Frontal cortex (tissue), 4 donors: Measurements from ENCODE around the gene AHR. TPM values are rescaled to one million over a fixed set of nuclear protein-coding genes. Genes with fewer than 3 reads are reported as not detected.
"Not testable (repeated sequence)": the region's sequence is repeated elsewhere in the genome, so short reads cannot be mapped to it uniquely, and the experiment has no call there.

Source experiments
- DNase-seq, 2 donors: peaks; one replicate each; pipeline ENCODE4 v3.0.0; 2012; ENCODE audit warnings: low spot score in 2 of 2
- FAIRE-seq: peaks from 2 replicates; lab custom pipeline; 2012; peaks lifted over from hg19 to GRCh38; lab: Jason Lieb, UNC
- total RNA-seq: library from RNA; depleted of rRNA; stranded (reverse); fragments of >200 nt; gene quantifications from one replicate; pipeline ENCODE4 v1.2.3, GENCODE V29; 2014
- donor health status: control.
- donor health status: control.
- donor health status: control.

The AHR gene
- total RNA-seq, 1 donor from 2014 or later = 13.9 TPM

DNA sequence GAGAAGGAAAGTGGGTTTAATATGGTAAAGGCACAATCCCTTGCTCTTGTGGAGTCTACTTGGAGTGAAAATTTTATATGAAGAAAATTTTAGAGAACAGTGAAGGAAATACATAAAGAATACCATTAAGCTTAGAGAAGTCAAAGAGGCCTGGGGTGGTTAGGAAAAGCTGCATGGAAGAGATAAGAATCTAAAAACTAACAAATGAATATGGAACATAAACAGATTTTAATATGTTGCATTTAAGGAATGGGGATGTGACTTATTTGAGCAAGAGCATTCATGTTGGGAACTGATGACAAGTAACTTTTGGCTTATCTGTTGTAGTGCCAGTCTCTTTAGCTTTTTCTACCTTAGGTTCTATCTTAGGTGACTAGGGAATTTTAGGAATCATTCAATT is 31.0 kb downstream of the AHR start:
- DNase-seq (no peak), FAIRE-seq (no peak)

DNA sequence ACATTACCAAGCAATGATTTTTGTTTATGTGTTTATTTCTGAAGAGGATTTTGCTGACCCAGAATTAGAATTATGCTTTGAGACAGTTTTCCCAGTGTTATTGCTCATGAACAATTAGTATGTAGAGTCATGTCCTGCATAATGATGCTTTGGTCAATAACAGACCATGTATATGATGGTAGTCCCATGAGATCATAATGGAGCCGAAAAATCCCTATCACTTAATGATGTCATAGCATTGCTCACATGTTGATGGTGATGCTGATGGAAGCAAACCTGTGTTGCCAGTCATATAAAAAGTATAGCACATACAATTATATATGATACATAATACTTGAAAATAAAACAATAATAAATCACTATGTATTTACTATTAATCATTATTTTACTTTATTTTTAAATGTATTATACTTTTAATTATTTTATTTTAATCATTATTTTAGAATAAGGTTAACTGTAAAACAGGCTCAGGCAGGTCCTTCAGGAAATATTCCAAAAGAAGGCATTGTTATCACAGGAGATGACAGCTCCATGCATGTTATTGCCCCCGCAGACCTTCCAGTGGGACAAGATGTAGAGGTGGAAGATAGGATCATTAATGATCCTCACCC is 33.5 kb downstream of the AHR start:
- FAIRE-seq (no peak), DNase-seq (no peak)

DNA sequence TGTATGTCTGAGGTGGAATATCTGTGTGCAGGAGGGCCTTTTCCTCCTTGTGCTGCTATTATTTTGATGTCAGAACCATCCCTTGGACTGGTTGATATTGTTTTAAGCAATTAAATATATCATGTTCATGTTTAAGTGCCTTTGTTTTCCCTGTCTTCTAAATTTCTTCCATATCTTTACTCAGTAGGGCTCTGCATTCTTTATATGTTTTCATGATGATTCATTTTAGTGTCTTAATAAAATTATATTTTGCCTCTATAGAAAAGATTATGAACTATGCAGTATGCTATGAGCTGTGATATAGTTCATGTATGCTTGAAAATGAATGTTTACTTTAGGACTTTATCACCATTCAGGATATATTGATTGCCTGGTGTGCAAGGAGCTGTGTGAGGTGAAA is 34.8 kb downstream of the AHR start:
- no peak for FAIRE-seq

DNA sequence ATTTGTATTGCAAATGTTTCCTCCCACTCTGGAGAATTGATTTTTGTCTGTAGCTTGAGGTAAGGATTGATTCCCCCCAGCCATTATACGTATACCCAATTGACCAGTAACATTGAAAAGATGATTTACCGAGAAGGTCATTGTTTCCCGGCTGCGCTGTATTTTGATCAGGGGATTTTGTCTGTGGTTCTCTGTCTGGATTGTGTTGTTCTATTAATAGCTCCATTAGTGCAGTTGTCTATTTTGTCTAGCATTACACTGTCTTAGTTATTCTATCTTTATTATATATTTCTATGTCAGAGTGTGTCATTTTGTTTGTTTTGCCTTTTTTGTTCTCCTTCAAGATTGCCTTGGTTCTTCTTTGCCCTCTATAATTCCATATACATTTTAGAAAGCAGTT is 37.7 kb downstream of the AHR start:
- FAIRE-seq (no peak), DNase-seq (no peak)

More for the DNA sequence above, 34.8 kb downstream of the AHR start:
- DNase-seq = no peak

DNA sequence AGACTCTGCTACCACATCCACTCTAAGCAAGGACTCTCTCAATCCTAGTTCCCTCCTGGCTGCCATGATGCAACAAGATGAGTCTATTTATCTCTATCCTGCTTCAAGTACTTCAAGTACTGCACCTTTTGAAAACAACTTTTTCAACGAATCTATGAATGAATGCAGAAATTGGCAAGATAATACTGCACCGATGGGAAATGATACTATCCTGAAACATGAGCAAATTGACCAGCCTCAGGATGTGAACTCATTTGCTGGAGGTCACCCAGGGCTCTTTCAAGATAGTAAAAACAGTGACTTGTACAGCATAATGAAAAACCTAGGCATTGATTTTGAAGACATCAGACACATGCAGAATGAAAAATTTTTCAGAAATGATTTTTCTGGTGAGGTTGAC is 40.7 kb downstream of the AHR start:
- FAIRE-seq (no peak), DNase-seq (no peak)

DNA sequence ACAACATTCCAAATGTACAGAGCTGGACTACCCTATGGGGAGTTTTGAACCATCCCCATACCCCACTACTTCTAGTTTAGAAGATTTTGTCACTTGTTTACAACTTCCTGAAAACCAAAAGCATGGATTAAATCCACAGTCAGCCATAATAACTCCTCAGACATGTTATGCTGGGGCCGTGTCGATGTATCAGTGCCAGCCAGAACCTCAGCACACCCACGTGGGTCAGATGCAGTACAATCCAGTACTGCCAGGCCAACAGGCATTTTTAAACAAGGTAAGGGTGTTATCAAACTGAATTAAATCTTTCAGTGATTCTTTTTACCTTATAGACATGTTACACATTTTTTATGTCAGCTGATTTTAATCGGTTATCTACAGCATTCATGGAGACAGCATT is 41.5 kb downstream of the AHR start:
- no peak for FAIRE-seq
- no peak for DNase-seq

DNA sequence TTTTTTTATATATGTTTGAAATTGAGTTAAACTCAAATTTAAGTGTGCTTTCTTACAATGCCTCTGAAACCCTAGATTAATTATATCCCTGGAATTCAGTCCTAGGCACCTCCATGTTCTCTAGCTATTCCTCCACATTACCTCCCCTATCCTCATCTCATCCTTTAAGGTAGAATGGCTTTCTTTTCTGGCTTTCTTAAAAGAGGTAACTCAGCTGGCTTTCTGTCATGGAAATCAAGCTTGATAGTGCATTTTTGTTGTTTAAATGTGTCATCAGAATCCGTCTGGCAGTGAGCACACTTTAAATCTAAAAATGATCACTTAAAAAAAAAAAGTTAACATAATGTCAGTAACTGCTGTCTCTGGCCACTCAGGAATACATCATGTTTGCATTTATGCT is 42.2 kb downstream of the AHR start:
- no peak for DNase-seq
- no peak for FAIRE-seq

DNA sequence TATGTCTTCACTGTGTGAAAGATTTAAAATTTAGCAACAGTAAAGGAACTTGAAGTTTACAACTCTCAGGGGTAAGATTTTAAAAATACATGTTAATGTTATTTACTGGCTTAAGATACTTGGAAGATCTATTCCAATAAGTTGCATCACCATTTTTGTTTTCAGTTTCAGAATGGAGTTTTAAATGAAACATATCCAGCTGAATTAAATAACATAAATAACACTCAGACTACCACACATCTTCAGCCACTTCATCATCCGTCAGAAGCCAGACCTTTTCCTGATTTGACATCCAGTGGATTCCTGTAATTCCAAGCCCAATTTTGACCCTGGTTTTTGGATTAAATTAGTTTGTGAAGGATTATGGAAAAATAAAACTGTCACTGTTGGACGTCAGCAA is 44.3 kb downstream of the AHR start:
- no peak for FAIRE-seq

DNA sequence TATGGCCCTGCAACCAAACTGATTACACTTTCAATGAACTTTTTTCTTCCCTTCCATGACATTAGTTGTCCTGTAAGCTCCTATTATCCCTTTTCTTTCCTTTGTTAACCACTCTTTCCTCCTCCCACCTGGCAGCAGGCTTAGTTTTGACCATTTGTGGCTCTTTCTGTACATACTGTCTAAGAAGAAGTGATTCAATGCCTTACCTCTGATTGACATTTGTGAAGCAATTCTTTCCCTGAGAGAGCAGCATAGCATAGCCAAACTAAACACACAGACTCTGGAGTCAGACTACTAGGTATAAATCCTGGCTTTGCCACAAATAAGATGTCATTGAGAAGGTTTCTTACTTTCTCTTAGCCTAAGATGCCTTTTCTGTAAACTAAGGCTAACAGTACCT is 48.9 kb downstream of the AHR start:
- FAIRE-seq (no peak), DNase-seq (no peak)

More for the DNA sequence above, 44.3 kb downstream of the AHR start:
- DNase-seq = no peak

DNA sequence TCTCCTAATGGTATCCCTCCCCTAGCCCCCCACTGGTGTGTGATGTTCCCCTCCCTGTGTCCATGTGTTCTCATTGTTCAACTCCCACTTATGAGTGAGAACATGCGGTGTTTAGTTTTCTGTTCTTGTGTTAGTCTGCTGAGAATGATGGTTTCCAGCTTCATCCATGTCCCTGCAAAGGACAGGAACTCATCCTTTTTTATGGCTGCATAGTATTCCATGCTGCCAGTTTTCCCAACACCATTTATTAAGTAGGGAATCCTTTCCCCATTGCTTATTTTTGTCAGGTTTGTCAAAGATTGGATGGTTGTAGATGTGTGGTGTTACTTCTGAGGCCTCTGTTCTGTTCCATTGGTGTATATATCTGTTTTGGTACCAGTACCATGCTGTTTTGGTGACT is 50.5 kb downstream of the AHR start:
- not testable (repeated sequence) for DNase-seq, FAIRE-seq

DNA sequence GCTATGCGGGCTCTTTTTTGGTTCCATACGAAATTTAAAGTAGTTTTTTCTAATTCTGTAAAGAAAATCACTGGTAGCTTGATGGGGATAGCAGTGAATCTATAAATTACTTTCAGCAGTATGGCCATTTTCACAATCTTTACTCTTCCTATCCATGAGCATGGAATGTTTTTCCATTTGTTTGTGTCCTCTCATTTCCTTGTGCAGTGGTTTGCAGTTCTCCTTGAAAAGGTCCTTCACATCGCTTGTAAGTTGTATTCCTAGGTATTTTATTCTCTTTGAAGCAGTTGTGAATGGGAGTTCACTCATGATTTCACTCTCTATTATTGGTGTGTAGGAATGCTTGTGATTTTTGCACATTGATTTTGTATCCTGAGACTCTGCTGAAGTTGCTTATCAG is 51.9 kb downstream of the AHR start:
- not testable (repeated sequence) for DNase-seq, FAIRE-seq

DNA sequence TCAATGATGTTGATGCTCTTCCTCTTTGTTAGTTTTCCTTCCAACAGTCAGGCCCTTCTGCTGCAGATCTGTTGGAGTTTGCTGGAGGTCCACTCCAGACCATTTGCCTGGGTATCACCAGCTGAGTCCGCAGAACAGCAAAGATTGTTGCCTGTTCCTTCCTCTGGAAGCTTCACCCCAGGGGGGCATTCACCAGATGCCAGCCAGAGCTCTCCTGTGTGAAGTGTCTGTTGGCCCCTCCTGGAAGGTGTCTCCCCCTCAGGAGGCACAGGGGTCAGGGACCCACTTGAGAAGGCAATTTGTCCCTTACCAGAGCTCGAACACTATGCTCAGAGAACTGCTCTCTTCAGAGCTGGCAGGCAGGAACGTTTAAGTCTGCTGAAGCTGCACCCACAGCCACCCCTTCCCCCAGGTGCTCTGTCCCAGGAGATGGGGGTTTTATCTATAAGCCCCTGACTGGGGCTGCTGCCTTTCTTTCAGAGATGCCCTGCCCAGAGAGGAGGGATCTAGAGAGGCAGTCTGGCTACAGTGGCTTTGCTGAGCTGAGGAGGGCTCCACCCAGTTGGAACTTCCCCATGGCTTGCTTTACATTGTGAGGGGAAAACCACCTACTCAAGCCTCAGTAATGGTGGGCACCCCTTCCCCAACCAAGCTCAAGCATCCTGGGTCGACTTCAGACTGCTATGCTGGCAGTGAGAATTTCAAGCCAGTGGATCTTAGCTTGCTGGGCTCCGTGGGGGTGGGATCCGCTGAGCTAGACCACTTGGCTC is 55.4 kb downstream of the AHR start:
- not testable (repeated sequence) for FAIRE-seq, DNase-seq

DNA sequence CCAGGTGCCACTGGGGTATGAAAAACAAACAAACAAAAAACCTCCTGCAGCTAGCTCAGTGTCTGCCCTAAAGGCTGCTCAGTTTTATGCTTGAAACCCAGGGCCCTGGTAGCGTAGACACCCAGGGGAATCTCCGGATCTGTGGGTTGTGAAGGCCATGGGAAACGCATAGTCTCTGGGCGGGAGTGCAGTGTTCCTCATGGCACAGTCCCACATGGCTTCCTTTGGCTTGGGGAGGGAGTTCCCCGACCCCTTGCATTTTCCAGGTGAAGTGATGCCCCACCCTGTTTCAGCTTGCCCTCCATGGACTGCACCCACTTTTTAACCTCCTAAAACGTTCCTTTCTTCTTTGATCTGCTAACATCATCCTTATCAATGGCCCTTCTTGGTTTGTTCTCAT is 56.0 kb downstream of the AHR start:
- FAIRE-seq = no peak
- DNase-seq = no peak

DNA sequence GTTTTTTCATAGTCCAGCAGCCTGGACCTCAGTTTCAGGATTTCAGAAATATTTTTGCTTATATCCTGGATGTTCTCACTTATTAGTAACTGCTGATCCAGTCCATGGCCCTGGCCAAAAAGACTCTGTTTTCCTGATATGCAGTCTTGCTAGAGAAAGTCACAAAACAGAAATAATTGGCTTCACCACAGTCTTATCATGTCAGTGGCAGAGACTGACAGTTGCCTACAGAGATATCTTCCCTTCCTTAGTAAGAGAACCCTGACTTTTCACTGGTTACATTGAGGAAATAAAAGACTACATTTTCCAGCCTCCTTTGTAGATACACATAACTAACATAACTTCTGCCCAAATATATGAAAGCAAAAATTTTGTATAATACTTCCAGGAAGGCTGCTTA is 56.6 kb downstream of the AHR start:
- FAIRE-seq (no peak), DNase-seq (no peak)

DNA sequence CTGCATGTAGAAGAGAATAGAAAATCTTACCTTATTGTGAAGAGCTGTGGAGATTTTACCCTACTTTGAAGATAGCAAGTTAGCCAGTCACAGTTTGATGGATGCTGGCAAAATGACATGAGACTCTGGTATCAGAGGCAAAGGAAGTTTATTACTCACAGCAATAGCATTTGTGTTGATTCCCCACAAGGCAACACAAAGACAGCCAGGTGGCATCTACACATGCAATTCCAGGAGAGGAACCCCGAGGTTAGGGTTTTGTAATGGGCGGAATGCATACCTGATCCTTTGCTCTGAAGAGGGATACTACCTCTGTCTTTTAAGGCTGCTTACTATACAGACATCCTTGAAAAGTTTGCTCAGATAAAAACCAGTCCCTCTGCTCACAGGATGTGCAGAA is 59.5 kb downstream of the AHR start:
- no peak for FAIRE-seq
- no peak for DNase-seq

DNA sequence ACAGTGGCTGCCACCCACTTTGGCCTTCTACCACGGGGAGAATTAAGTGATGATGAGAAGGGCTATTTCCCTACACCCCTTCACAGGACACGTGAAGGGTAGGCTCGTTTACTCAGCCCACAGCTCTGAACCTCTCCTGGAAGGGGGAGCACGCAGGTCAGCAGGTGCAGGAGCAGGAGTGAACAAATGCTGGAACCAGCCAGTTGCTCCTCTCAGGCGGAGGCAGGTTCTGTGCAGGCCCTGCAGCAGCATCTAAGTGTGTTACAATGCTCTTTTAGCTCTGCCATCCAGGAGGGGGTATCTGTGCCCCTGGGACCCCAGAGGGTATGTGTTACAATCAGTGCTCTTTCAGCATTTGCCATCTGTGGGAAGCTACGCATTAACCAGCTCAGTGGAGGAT is 61.2 kb downstream of the AHR start:
- DNase-seq = no peak
- FAIRE-seq = no peak

DNA sequence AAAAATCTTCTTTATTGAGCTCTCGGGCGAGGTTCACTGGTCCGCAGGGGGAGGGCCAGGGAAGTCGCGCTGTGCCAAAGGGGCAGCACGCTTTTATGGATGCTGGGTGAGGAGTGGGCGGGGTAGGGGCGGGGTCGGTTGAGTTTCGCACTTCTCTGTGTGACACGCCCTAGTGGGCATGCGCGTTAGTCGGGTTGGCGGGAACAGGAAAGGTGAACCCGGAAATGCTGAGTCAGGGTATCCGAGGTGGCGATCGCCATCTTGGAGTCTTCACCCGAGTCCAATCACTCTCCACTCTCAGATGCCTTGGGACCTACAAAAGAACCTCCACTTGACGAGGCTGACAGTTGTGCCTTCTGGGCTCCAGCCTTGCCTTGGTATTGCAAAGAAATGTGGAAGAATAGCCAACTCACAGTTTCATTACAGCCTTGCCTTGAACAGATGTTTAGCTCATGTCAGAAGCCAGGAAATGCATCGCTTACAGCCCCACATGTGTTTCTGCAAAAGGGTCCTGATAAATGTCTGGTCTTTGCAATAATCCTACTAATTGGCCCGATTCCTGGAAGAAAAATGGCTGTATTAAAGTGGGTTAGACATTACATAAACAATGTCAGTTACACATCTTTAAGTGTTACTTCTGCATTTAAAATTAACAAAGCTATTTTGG is 64.1 kb downstream of the AHR start:
- no peak for DNase-seq
- FAIRE-seq = no peak

DNA sequence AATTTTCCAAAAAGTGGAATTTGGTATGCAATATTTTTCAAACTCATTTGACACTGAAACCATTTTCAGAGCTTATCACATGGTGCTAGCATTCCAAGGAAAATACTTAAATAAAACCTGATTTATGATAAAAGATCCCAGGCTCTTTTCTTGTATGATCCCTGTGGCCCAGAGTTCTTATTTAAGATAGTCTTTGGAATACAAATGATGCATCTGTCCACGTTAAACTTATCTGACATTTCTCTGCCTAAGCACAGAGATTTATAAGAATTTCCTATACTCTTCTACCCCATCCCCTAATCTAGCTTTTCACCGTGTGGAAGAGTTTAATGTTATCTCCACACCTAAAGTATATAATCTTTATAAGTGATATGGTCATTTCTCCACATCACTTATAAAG is 66.2 kb downstream of the AHR start:
- FAIRE-seq (no peak), DNase-seq (no peak)

DNA sequence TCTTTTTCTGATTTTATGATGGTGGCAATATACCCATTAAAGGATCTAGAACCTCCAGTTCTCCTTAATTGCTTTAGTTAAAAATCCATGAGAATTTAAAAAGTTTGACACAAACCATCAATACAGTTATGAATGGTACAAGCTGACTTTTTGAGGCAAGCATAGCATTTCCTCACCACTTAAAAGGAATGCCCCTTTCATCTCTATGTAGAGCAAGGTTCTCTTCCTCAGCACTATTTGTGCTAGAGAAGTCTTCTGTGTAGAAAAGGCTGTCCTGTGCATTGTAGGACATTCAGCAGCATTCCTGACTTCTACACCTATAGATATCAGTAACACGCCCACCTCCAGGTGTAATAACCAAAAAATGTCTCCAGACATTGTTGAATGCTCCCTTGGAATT is 67.3 kb downstream of the AHR start:
- DNase-seq = no peak
- no peak for FAIRE-seq

DNA sequence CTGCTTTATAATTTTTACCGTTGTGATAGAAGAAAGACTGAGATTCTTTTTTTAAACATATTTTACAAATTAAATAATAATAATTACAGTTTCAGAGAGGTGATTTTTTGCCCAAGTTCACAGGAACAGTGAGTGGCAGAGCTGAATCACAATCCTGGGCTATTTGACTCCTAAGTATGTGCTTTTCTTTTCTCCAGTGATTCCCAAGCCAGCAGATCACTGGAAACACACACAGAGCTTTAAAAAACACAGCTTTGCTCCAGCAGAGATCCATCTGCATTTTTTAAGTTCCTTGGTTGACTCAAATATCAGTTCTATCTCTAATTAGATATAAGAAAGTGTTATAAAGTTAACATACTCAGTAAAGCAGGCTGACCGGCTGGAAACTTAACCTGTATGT is 69.0 kb downstream of the AHR start:
- DNase-seq = no peak
- FAIRE-seq = no peak

DNA sequence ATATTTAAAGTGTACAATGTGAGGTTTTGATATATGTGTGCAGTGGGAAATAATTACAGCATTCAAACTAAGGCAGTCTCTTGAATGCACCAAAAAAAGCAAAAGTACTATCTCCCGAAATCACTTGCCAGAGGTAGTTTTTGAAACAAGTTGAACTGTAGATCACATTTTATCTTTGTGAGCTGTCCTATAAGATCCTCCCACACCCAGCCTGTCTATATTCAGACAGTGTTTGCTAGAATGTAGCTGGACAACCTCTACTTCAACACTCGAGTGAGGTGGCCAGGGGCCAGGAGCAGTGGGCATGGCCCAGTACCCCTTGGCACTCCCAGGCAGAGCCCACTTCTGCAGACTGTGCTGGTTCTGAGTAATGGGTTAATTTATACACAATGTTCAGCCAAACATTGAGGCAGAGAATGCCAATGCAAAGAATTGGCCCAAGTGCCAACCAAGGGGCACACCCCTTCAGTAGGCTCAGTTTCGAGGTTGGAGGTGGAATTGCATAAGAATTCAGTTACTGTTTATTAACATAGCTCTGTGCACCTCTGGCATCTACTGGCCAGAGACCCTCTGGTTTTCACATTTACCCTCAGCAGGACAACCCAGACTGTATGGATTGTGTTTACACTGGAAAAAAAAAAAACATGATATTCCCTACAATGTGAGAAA is 70.5 kb downstream of the AHR start:
- FAIRE-seq (no peak), DNase-seq (no peak)
